ENCODE results near the gene GRIP1. TPM values are rescaled to one million over a fixed set of nuclear protein-coding genes. Genes with fewer than 3 reads are reported as not detected.

Gene GRIP1
- total RNA-seq, 4 donors from 2014 or later = 14.3 to 319 (median 20.6) TPM

- no peak for TF ChIP-seq EP300 (IDR thresholded peaks at IDR 0.05)
- no peak for TF ChIP-seq POLR2A (IDR thresholded peaks at IDR 0.05)
- Histone ChIP-seq H3K4me3 (no peak overlapping the region), H3K36me3 (no peaks in the 10 kb centered on the region), H3K27me3 (no peaks in the 10 kb centered on the region), H3K9me3 (no peaks in the 10 kb centered on the region), H3K4me1 (no peaks in the 10 kb centered on the region), H3K27ac (no peak overlapping the region)
- WGBS = 82% methylated on average over 1 of the region's 1 CpG
- no peak for DNase-seq (ENCODE audit: low spot score in 2 of 2)
Observed at GRCh38 chr12:66375560-66375959, 303.3 kb downstream of the GRIP1 start.

- no peaks in the 10 kb centered on the region for H3K9me3 ChIP-seq
- H3K4me1 ChIP-seq = no peaks in the 10 kb centered on the region
- TF ChIP-seq POLR2A (IDR thresholded peaks at IDR 0.05) (no peak), EP300 (IDR thresholded peaks at IDR 0.05) (no peak), CTCF (IDR thresholded peaks at IDR 0.05) (no peak), POLR2AphosphoS5 (IDR thresholded peaks at IDR 0.05) (no peak)
- H3K4me3 ChIP-seq = no peak overlapping the region
- no peak for DNase-seq (ENCODE audit: low spot score in 2 of 2)
- WGBS = 90% methylated on average over 2 of the region's 2 CpGs
- no peaks in the 10 kb centered on the region for H3K27me3 ChIP-seq
- H3K36me3 ChIP-seq = no peaks in the 10 kb centered on the region
- H3K27ac ChIP-seq = no peak overlapping the region
Observed at GRCh38 chr12:66371982-66372381, 306.9 kb downstream of the GRIP1 start.

- no peaks in the 10 kb centered on the region for H3K27me3 ChIP-seq
- DNase-seq (ENCODE audit: low spot score in 2 of 2) = no peak
- no peaks in the 10 kb centered on the region for H3K4me1 ChIP-seq
- H3K27ac ChIP-seq = no peak overlapping the region
- no peak overlapping the region for H3K4me3 ChIP-seq
- H3K36me3 ChIP-seq = no peaks in the 10 kb centered on the region
- no peaks in the 10 kb centered on the region for H3K9me3 ChIP-seq
- WGBS = 68% methylated on average over 3 of the region's 3 CpGs
- no peak for TF ChIP-seq POLR2A (IDR thresholded peaks at IDR 0.05)
- TF ChIP-seq CTCF (IDR thresholded peaks at IDR 0.05) = no peak
- TF ChIP-seq POLR2AphosphoS5 (IDR thresholded peaks at IDR 0.05) = no peak
- no peak for TF ChIP-seq EP300 (IDR thresholded peaks at IDR 0.05)
Observed at GRCh38 chr12:66367015-66367667, 311.7 kb downstream of the GRIP1 start.

GRCh38 chr12:66365718-66366490 is 313.0 kb downstream of the GRIP1 start:
- Histone ChIP-seq H3K36me3 (no peaks in the 10 kb centered on the region), H3K4me3 (no peak overlapping the region), H3K9me3 (no peaks in the 10 kb centered on the region), H3K27ac (no peak overlapping the region), H3K4me1 (no peaks in the 10 kb centered on the region), H3K27me3 (no peaks in the 10 kb centered on the region)
- 66% methylated on average over 3 of the region's 3 CpGs for WGBS
- no peak for DNase-seq (ENCODE audit: low spot score in 2 of 2)
- TF ChIP-seq POLR2AphosphoS5 (IDR thresholded peaks at IDR 0.05) = no peak
- TF ChIP-seq CTCF (IDR thresholded peaks at IDR 0.05) = no peak
- TF ChIP-seq POLR2A (IDR thresholded peaks at IDR 0.05) = no peak
- no peak for TF ChIP-seq EP300 (IDR thresholded peaks at IDR 0.05)

- Histone ChIP-seq H3K4me3 (no peak overlapping the region), H3K36me3 (no peaks in the 10 kb centered on the region), H3K9me3 (no peaks in the 10 kb centered on the region), H3K27me3 (no peaks in the 10 kb centered on the region), H3K4me1 (no peaks in the 10 kb centered on the region), H3K27ac (no peak overlapping the region)
- no peak for DNase-seq (ENCODE audit: low spot score in 2 of 2)
- 80% methylated on average over 4 of the region's 4 CpGs for WGBS
- TF ChIP-seq POLR2AphosphoS5 (IDR thresholded peaks at IDR 0.05) (no peak), POLR2A (IDR thresholded peaks at IDR 0.05) (no peak), EP300 (IDR thresholded peaks at IDR 0.05) (no peak), CTCF (IDR thresholded peaks at IDR 0.05) (no peak)
Observed at GRCh38 chr12:66361703-66362102, 317.2 kb downstream of the GRIP1 start.
